RKO (cell line): ENCODE data around the gene KRTCAP3.
A peak's percentile ranks its signal among the peaks of the same experiment; 100 is the strongest.
"Not testable (repeated sequence)": the region's sequence is repeated elsewhere in the genome, so short reads cannot be mapped to it uniquely, and the experiment has no call there.

ENCODE experiments used
- DNase-seq: peaks from one replicate; pipeline ENCODE4 v3.0.0-alpha.2; 2016; ENCODE audit warnings: low spot score

Gene KRTCAP3, protein sequence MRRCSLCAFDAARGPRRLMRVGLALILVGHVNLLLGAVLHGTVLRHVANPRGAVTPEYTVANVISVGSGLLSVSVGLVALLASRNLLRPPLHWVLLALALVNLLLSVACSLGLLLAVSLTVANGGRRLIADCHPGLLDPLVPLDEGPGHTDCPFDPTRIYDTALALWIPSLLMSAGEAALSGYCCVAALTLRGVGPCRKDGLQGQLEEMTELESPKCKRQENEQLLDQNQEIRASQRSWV

DNA sequence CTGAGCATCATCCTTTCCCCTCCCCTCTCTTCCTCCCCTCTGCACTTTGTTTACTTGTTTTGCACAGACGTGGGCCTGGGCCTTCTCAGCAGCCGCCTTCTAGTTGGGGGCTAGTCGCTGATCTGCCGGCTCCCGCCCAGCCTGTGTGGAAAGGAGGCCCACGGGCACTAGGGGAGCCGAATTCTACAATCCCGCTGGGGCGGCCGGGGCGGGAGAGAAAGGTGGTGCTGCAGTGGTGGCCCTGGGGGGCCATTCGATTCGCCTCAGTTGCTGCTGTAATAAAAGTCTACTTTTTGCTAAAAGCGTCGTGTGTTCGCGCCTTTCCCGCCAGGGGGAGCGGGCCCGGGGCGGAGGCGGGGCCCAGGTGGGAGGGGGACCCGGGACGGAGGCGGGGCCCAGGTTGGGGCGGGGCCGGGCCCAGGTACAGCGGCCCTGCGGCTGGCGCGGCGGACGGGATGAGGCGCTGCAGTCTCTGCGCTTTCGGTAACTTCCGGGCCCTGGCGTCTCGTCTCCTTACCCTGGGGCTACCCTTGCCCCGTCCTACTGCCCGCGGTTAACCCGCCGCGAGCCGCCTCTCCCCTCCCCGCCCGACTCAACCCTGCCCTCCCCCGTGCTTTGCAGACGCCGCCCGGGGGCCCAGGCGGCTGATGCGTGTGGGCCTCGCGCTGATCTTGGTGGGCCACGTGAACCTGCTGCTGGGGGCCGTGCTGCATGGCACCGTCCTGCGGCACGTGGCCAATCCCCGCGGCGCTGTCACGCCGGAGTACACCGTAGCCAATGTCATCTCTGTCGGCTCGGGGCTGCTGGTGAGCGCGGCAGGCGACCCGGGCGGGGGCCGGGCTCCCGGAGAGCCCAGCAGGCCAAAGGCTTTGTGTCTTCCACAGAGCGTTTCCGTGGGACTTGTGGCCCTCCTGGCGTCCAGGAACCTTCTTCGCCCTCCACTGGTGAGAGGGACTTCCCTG is at the start of gene KRTCAP3:
Gene KRTCAP3, plus strand, starts transcription at position 424 of the 962 bp plus-strand sequence. Its CDS starts 32 bp downstream, at position 456.
- DNase-seq: no peak

GRCh38 chr2:27393225-27393624 is 49.0 kb upstream of the KRTCAP3 start:
- DNase-seq: no peak

GRCh38 chr2:27398962-27399361 is 43.2 kb upstream of the KRTCAP3 start:
- no peak for DNase-seq

DNA sequence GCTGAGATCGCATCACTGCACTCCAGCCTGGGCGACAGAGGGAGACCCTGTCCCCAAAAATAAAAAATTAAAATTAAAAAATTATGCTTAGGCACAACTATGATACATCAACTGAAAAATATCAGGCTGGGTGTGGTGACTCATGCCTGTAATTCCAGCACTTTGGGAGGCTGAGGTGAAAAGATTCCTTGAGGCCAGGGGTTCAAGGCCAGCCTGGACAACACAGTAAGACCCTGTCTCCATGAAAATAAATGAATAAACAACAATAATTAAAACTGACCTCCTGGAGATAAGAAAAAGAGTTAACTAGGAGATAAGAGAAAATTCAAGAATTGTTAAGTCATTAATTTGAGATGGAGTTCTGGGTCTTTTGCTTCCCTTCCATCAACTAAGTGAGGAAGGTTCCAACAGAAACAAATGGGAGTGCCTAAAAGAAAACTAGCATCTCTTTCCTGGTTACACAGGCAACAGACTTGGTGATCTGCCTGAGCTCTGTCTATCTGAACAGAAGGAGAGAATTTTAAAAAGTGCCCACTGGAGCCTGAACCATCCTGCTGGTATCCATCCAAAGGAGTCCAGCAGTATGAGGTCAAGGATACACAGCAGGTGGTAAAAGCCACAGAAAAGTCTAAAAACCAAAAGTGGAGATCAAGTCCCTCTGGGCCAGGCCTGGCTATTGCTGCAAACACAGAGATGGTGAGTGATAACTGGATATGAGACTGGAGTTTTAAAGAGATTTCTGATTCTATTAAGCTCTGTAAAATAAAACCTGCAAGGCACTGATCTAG is 41.6 kb upstream of the KRTCAP3 start:
- DNase-seq: no peak

DNA sequence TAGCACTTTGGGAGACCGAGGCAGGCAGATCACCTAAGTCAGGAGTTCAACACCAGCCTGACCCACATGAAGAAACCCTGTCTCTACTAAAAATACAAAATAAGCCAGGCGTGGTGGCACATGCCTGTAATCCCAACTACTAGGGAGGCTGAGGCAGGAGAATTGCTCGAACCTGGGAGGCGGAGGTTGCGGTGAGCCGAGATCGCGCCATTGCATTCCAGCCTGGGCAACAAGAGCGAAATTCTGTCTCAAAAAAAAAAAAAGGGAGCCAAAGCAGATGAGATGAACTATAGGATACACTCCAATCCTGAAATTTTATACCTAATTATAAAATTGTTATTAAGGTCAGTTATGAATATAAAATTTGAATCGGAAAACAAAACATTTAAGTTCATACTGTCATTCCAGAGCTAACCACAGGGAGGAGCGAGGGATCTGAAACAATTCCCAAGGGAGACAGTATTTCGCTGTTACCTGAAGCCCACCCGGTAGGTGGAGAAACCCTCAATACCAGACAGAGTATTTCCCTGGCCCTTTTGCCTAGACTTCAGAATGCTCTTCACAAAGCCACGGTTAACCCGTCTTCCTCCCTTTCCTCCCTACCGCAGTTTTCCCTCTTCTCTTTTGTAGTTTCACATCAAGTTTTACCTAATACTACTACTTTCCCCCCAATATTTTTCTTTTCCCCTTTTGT is 34.2 kb upstream of the KRTCAP3 start:
- DNase-seq: peak; percentile 78

DNA sequence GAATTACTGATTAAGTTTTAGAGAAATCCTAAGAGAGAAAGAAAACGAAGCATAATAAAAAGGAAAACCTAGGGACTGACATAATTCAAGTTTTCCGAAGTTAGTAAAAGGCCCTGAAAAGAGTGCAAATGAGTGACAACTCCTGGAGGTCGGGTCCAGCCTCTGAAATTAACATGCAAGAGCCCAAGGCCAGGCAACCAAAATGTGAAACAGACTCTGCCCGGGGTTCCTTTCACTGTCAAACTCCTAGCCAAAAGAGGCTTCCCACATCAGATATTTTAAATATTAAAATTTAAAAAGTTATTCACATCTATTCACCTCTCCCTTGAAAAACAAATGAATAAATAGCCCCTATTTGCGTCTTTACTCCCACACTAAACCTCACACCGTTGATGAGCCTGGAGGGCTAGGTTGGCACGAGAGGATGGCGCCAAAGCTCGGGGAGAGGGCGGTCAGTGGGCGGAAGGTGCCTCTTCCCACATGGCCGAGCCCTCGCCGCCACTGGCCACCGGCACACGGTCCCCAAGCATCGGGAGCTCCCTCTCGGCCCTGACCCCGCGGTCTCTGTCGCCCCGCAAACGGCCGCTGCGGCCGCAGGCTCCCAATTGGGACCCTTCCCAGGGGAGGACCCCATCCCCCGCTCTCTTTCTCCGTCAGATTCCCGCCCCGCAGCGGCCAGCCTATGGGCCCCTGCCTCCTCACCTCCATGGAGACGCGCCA is 33.4 kb upstream of the KRTCAP3 start:
- DNase-seq: peak; percentile 43

- DNase-seq: peak; percentile 95
Observed at GRCh38 chr2:27409321-27410073, 32.7 kb upstream of the KRTCAP3 start, which contains the start of gene PPM1G. Gene PPM1G (minus strand): TSS chr2:27409591. CDS start chr2:27409422, 169 bp downstream.

- no peak for DNase-seq
Observed at GRCh38 chr2:27412419-27413152, 29.6 kb upstream of the KRTCAP3 start.

DNA sequence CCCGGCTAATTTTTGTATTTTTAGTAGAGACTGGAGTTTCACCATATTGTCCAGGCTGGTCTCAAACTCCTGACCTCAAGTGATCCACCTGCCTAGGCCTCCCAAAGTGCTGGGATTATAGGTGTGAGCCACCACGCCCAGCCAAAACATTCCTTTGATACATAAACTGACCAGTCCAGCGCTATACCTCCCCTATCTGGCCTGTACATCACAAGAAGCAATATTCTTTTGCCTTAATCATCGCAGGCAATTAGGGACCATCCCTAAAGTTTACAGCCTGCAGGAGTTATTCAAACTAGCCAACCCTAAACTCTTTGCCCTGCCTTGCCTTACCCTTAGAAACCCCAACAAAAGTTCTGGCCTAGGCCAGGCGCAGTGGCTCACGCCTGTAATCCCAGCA is 26.0 kb upstream of the KRTCAP3 start:
- DNase-seq: no peak

DNA sequence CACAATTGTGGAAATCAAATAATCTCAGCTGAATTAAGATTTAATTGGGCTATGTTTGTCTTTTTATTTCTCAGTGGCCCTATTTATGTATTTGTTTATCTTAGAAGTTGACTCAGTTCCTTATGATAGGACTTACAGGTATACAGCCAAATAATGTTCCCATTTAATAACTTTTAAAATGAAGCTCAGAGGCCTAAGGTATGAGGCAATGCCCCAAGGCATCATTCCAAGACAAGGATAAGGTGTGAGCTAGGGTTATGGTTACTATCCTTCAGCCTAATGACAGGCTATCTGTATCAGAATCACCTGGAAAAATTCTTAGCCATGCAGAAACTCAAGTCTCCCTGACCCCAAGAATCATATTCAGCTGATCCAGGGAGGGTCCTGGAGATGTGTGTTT is 21.2 kb upstream of the KRTCAP3 start:
- no peak for DNase-seq

DNA sequence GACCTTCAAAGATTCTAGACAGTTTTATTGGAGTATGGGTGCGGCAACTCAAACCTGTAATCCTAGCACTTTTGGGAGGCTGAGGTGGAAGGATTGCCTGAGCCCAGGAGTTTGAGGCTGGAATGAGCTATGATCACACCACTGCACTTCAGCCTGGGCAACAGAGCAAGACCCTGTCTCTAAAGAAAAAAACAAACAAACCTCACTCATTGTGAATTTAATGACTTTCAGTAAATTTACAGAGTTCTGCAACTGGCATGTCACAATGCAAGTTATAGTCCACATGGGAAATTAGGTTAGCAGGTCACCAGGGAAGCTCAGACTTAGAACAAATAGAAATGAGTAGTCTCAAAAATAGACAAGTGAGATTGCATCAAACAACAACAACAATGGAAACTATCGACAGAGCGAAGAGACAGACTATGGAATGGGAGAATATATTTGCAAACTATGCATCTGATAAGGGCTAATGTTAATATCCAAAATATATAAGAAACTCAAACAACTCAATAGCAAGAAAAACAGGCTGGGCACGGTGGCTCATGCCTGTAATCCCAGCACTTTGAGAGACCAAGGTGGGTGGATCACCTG is 20.4 kb upstream of the KRTCAP3 start:
- DNase-seq: no peak

GRCh38 chr2:27422958-27423357 is 19.2 kb upstream of the KRTCAP3 start:
- no peak for DNase-seq

GRCh38 chr2:27425039-27425438 is 17.1 kb upstream of the KRTCAP3 start:
- DNase-seq: not testable (repeated sequence)

DNA sequence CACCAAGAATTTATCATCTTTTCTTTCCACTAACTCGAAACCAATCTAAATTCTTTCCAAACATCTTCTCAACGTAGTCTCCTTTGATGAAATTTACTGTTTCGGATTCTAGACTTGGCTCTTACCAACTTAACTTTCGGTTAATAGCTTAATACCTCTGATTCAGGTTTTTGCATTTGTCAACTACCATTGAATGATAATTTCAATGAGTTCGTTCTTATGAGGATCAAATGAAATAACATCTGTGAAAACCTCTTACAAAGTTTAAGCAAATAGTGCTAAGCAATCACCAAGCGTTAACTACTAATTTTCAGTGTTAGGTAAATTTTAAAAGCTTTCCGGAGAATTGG is 14.3 kb upstream of the KRTCAP3 start:
- no peak for DNase-seq

DNA sequence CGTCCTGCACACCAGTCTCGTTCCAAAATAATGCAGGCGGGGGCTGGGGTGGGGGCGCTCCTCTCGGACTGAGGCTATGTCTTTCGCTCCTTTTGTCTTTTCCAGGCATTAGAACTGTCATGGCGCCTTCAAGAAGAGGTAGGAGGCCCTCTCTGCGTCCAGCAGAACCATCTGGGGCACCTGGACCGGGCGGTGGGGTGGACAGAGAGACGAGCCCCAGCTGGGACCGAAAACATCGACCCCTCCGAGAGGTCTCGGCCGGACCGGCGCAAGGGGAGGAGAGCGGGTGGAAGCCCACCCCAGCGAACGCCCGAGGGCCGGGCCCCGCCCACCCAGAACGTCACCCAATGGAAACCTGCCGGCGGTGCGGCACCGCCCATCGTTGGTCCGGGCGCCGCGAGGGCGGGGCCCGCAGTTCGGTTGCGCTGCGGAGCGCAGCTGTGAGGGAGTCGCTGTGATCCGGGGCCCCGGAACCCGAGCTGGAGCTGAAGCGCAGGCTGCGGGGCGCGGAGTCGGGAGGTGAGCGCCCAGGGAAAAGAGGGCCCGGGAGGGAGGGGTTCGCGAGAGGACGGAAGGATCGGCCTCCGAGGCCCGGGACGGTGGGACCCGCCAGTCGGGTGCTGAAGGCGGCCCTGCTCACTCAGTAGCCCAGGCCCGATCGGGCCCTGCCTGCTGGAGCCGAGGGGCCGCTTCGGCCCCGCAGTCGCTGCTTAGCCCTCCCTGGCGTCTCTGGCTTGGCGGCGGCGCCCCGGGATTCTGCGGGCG is 13.8 kb upstream of the KRTCAP3 start, which contains the start of gene NRBP1:
Gene NRBP1, plus strand, starts transcription at position 419 of the 765 bp plus-strand sequence. CDS start 4,643 bp downstream, outside the sequence.
- DNase-seq: peak; percentile 92

DNA sequence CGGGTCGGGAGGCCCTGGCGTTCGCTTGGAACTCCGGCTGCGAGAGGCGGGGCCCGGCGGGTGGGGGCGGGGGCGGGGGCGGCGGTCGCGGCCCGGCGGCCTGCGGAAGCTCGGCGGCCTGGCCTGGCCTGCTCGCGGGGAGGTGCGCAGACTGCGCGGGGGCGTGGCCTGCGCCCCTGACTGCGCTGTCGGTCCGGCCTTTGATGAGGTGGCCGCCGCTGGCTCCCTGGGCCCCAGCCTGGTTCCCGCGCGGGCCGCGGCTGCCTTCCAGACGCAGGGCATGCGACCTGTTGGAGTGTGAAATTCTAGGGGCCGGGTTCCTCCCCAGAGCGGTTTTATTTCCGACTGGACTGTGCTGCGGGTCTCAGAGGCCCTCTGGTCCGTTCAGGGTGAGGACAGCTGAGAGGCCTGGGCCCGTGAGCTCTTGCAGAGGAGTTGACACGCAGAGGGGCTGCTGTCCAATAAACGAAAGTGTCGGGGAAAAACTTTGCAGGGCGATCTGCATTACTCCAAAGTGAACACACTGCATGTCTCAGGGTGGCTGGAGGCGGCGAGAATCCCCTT is 13.1 kb upstream of the KRTCAP3 start:
- peak; percentile 90 for DNase-seq

GRCh38 chr2:27431395-27431794 is 10.8 kb upstream of the KRTCAP3 start:
- peak; percentile 84 for DNase-seq

DNA sequence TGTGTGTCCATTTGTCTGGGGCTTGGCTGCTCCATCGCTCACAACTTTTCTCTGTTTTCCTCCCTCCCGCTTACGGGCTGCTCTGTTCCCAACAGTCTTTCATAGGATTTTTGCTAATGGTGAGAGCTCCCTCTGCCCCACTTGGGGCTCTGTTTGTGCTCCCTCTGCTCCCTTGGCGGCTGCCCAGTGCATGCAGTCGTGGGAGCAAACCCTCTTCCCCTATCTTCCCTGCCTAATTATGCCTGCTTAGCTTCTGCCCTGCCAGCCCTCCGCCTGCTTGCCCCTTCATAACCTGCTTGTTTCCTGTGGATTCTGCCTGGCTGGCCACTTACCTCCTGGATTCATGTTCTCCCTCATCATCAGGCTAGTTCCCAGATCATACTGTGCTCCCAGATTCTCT is 6.6 kb upstream of the KRTCAP3 start:
- DNase-seq: no peak
